H1 (cell line): ENCODE measurements around the gene NFATC1. TPM values are rescaled to one million over a fixed set of nuclear protein-coding genes. Genes with fewer than 3 reads are reported as not detected.

Experiments
- CTBP2 ChIP-seq: IDR thresholded peaks from 2 replicates; pipeline ENCODE4 v1.7.0; 2011; ENCODE audit warnings: borderline replicate concordance, mild to moderate bottlenecking, moderate library complexity, mixed read lengths, low read length; ENCODE audit not compliant: insufficient read depth, insufficient read length
- MAFK ChIP-seq: IDR thresholded peaks from 2 replicates; pipeline ENCODE4 v1.6.1; 2012; ENCODE audit warnings: low read depth, mild to moderate bottlenecking, improper control_type of control experiment, low read length
- polyA plus RNA-seq, 7 experiments: library from polyadenylated mRNA; depleted of rRNA in 3 of 7; stranded (reverse) in 5 of 7; unstranded in 2 of 7; fragments of >200 nt in 5 of 7; fragments of 200-250 nt in 2 of 7; gene quantifications; 1 replicate in 5 of 7; 2 replicates in 1 of 7; 4 replicates in 1 of 7; pipeline versions ENCODE4 v1.2.1 to v1.2.3, GENCODE V29; 2011 to 2013; ENCODE audit warnings: missing spikeins in 2 of 7, mixed read lengths in 2 of 7
- total RNA-seq: library from RNA; stranded (reverse); fragmentation: NEBNext Ultra II Directional; extraction: Animal tissue kit (Norgen Biotek cat#: 25700); gene quantifications from 2 replicates; pipeline ENCODE4 v1.2.1, GENCODE V29; 2021

The NFATC1 gene
- total and polyA plus RNA-seq, 2 of the 8 experiments (the other 6 are each of a cell fraction or from before 2014, with no cell fraction given), result 2.0 to 6.6 TPM

DNA sequence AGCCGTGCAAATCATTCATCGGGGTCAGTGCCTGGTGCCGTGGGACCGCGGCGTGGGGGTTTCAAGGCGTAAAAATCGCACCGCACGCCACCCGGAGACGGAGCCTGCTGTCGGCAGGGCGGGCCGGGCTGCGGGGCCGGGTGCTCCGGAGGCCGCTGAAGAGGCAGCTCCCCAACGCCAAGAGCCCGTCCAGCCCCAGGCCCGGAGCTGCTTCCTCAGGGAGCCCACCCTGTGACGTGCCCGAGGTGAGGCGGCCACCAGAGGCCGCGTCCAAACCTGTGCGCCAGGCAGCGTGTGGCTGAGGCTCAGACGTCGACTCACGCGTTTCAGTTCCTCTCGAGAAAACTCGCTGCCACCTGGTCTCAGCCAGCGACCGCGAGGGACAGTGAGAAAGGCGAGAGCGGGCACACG is 98.1 kb downstream of the NFATC1 start (continued):
- no peak for TF ChIP-seq MAFK
- TF ChIP-seq CTBP2, result no peak
